ENCODE measurements around the gene CDC42EP3.

CDC42EP3 gene

GRCh38 chr2:37654419-37654818 is 17.0 kb downstream of the CDC42EP3 start:
- peak overlapping the region; percentile 80 for H3K27ac ChIP-seq (ENCODE audit: low read length)
- H3K9me3 ChIP-seq (replicated peaks; ENCODE audit: insufficient read depth, low read length): no peaks in the 10 kb centered on the region
- H3K4me1 ChIP-seq (ENCODE audit: low read length): peaks cover 71% of the 10 kb centered on the region
- no peaks in the 10 kb centered on the region for H3K9me2 ChIP-seq (replicated peaks; ENCODE audit: insufficient read depth, low read length)
- no peaks in the 10 kb centered on the region for H3K36me3 ChIP-seq (replicated peaks; ENCODE audit: insufficient read depth, low read length)
- H3K27me3 ChIP-seq (replicated peaks; ENCODE audit: insufficient read depth, low read length): no peaks in the 10 kb centered on the region
- peaks cover 90% of the 10 kb centered on the region for H3K79me2 ChIP-seq (ENCODE audit: low read length)
- H2AFZ ChIP-seq (ENCODE audit: low read length): peak overlapping the region; percentile 27
- no peak for DNase-seq
- peaks cover 45% of the 10 kb centered on the region for H3F3A ChIP-seq (ENCODE audit: insufficient read depth, low read length)
- peak overlapping the region; percentile 56 for H3K4me3 ChIP-seq (ENCODE audit: low read length)
- H3K4me2 ChIP-seq (ENCODE audit: low read depth, low read length): peak overlapping the region; percentile 98
- H4K20me1 ChIP-seq (ENCODE audit: insufficient read depth, low read length): no peaks in the 10 kb centered on the region
- H3K9ac ChIP-seq (ENCODE audit: low read length): peak overlapping the region; percentile 59
- TF ChIP-seq EZH2 (optimal IDR thresholded peaks at IDR 0.05; ENCODE audit: low read depth, low read length) (no peak), EZH2phosphoT487 (IDR thresholded peaks at IDR 0.05; ENCODE audit: low read length) (no peak), CTCF (IDR thresholded peaks at IDR 0.05; ENCODE audit: low read length) (no peak)

- H3K4me3 ChIP-seq (ENCODE audit: low read length): peak overlapping the region; percentile 56
- H3F3A ChIP-seq (ENCODE audit: insufficient read depth, low read length): peaks cover 45% of the 10 kb centered on the region
- H3K27me3 ChIP-seq (replicated peaks; ENCODE audit: insufficient read depth, low read length): no peaks in the 10 kb centered on the region
- H2AFZ ChIP-seq (ENCODE audit: low read length): peak overlapping the region; percentile 27
- TF ChIP-seq EZH2phosphoT487 (IDR thresholded peaks at IDR 0.05; ENCODE audit: low read length) (no peak), CTCF (IDR thresholded peaks at IDR 0.05; ENCODE audit: low read length) (no peak), EZH2 (optimal IDR thresholded peaks at IDR 0.05; ENCODE audit: low read depth, low read length) (no peak)
- no peak for DNase-seq
- peaks cover 90% of the 10 kb centered on the region for H3K79me2 ChIP-seq (ENCODE audit: low read length)
- no peaks in the 10 kb centered on the region for H3K9me2 ChIP-seq (replicated peaks; ENCODE audit: insufficient read depth, low read length)
- no peaks in the 10 kb centered on the region for H3K36me3 ChIP-seq (replicated peaks; ENCODE audit: insufficient read depth, low read length)
- peak overlapping the region; percentile 98 for H3K4me2 ChIP-seq (ENCODE audit: low read depth, low read length)
- no peaks in the 10 kb centered on the region for H4K20me1 ChIP-seq (ENCODE audit: insufficient read depth, low read length)
- H3K4me1 ChIP-seq (ENCODE audit: low read length): peaks cover 66% of the 10 kb centered on the region
- H3K9me3 ChIP-seq (replicated peaks; ENCODE audit: insufficient read depth, low read length): no peaks in the 10 kb centered on the region
- H3K27ac ChIP-seq (ENCODE audit: low read length): peak overlapping the region; percentile 80
- H3K9ac ChIP-seq (ENCODE audit: low read length): peak overlapping the region; percentile 59
Observed at GRCh38 chr2:37653805-37654378, 17.6 kb downstream of the CDC42EP3 start.

- Histone ChIP-seq H3K9ac (ENCODE audit: low read length) (peak overlapping the region; percentile 59), H4K20me1 (ENCODE audit: insufficient read depth, low read length) (no peaks in the 10 kb centered on the region), H3K27me3 (replicated peaks; ENCODE audit: insufficient read depth, low read length) (no peaks in the 10 kb centered on the region), H3F3A (ENCODE audit: insufficient read depth, low read length) (peaks cover 45% of the 10 kb centered on the region), H3K9me2 (replicated peaks; ENCODE audit: insufficient read depth, low read length) (no peaks in the 10 kb centered on the region), H3K36me3 (replicated peaks; ENCODE audit: insufficient read depth, low read length) (0 out of 2 replicates have a peak, but pooled peaks cover 3% of the 10 kb centered on the region), H3K4me2 (ENCODE audit: low read depth, low read length) (peak overlapping the region; percentile 98), H3K4me3 (ENCODE audit: low read length) (peak overlapping the region; percentile 56), H3K9me3 (replicated peaks; ENCODE audit: insufficient read depth, low read length) (no peaks in the 10 kb centered on the region), H3K27ac (ENCODE audit: low read length) (peak overlapping the region; percentile 80), H2AFZ (ENCODE audit: low read length) (no peak overlapping the region), H3K79me2 (ENCODE audit: low read length) (peaks cover 90% of the 10 kb centered on the region), H3K4me1 (ENCODE audit: low read length) (peaks cover 64% of the 10 kb centered on the region)
- TF ChIP-seq EZH2phosphoT487 (IDR thresholded peaks at IDR 0.05; ENCODE audit: low read length): no peak
- no peak for TF ChIP-seq EZH2 (optimal IDR thresholded peaks at IDR 0.05; ENCODE audit: low read depth, low read length)
- no peak for TF ChIP-seq CTCF (IDR thresholded peaks at IDR 0.05; ENCODE audit: low read length)
- peak; percentile 49 for DNase-seq
Observed at GRCh38 chr2:37653093-37653492, 18.3 kb downstream of the CDC42EP3 start.

All from MM.1S (cell line).